ENCODE measurements around the gene WDR88. TPM values are rescaled to one million over a fixed set of nuclear protein-coding genes. Genes with fewer than 3 reads are reported as not detected.

Gene WDR88
- total and polyA plus RNA-seq, 10 of the 15 experiments (the other 5 are each of a cell fraction or from before 2014, with no cell fraction given): 0.19 to 0.34 TPM; not detected in 8

DNA sequence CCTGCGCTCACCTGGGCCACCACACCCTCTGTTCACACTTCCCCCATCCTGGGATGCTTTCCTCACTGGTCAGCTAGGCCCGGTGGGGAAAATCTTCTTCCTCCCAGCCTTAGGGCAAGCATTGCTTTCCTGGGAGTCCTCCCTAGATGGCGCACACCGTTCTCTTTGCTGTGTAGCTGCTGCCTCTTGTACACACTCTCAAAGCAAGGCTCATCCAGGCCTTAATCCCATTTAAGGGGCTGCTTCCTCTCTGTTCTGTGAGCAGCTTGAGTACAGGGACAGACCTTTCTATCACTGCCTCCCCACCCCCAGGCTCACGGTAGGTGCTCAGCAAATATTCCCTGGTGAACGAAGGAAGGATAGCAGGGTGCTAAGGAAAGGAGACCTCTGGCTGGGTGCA is 82.7 kb downstream of the WDR88 start:
- WGBS (ENCODE audit: insufficient coverage, insufficient replicate concordance, low lambda C conversion rate, missing lambda C conversion rate): 68% methylated on average over 6 of the region's 6 CpGs
- intact Hi-C loops (cut with micrococcal nuclease; ENCODE audit: unreplicated experiment): no loop called here

DNA sequence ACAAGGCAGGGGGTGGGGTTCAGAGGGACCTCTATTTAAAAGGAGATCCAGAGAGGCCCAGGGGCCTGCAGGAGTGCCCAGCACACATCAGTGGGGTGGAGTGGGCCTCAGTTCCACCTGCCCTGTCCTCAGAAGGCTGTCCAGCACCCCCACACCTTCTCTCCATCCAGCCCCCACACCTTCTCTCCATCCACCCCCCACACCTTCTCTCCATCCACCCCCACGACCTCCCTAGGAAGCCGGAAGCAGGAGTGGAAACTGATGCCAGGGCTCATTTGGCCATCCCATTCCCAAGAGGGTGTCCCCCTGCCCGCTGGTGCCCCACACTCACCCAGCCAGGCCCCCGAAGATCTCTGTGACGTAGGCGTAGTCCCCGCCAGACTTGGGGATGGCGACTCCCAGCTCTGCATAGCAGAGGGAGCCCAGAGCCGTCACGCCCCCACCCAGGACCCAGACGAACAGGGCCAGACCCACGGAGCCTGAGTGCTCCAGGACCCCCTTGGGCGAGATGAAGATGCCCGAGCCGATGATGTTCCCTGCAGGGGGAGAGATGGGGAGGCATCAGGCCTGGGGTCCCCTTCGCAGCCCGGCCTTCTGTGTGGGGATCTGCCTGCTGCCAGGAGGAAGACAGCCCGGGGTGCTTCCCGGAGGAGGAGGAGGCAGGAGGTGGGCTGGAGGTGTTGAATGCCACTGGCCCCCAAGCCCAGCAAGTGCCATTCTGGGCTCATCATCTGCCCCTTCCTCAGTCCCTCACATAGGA is 83.7 kb downstream of the WDR88 start:
- Histone ChIP-seq H3K36me3 (ENCODE audit: control insufficient read depth in 2 of 2, insufficient read depth in 2 of 2, low read length in 1 of 2) (no peaks in the 10 kb centered on the region), H3K79me2 (ENCODE audit: control insufficient read depth, insufficient read depth, low read length) (no peaks in the 10 kb centered on the region), H3K4me3 (no peak overlapping the region), H3K4me2 (ENCODE audit: control insufficient read depth, insufficient read depth) (no peak overlapping the region), H3K27ac (ENCODE audit: control insufficient read depth, insufficient read depth) (no peak overlapping the region), H3K27me3 (replicated peaks in 1 of 2; ENCODE audit: control insufficient read depth in 2 of 2, insufficient read depth in 2 of 2, low read length in 1 of 2) (peaks cover 0 to 1% of the 10 kb centered on the region in 2 experiments; a peak in 3 of 4 replicates), H3K9ac (ENCODE audit: control insufficient read depth, insufficient read depth, low read length) (no peak overlapping the region), H2AFZ (ENCODE audit: control insufficient read depth, low read depth, low read length) (no peak overlapping the region), H3K9me3 (replicated peaks; ENCODE audit: control insufficient read depth, insufficient read depth, low read length) (no peaks in the 10 kb centered on the region), H4K20me1 (ENCODE audit: control insufficient read depth, insufficient read depth) (no peaks in the 10 kb centered on the region), H3K4me1 (ENCODE audit: control insufficient read depth, insufficient read depth, low read length) (no peaks in the 10 kb centered on the region)
- in situ Hi-C loops (cut with MboI) (no loop called here), intact Hi-C loops (cut with micrococcal nuclease; ENCODE audit: unreplicated experiment) (no loop called here)
- 24% methylated on average over 17 of the region's 19 CpGs for WGBS (ENCODE audit: insufficient coverage, insufficient replicate concordance, low lambda C conversion rate, missing lambda C conversion rate)
- SMC1A ChIA-PET (ENCODE audit: uncharacterized antibody, unreplicated experiment): no interaction called here
- RAD21 ChIA-PET (ENCODE audit: unreplicated experiment): no interaction called here
- CTCF ChIA-PET: interaction anchor here (0.6 kb wide), 1 partner anchor 1190 kb away, joined by 3 read pairs; no protein-coding TSS in a partner anchor
- no TSS peak for BruUV-seq (replicated peaks)
- ATAC-seq (no peak), FAIRE-seq (no peak), DNase-seq (ENCODE audit: low read depth, low spot score) (no peak)
- POLR2A ChIA-PET: no interaction called here
- no peak for TF ChIP-seq NFIC (IDR thresholded peaks at IDR 0.05; ENCODE audit: low read depth, low read length)
- TF ChIP-seq SMAD5 (IDR thresholded peaks at IDR 0.05; ENCODE audit: low read depth): no peak
- no peak for TF ChIP-seq ZZZ3 (IDR thresholded peaks at IDR 0.05; ENCODE audit: control insufficient read depth, insufficient read length, low read depth)
- TF ChIP-seq, protein P1, sequence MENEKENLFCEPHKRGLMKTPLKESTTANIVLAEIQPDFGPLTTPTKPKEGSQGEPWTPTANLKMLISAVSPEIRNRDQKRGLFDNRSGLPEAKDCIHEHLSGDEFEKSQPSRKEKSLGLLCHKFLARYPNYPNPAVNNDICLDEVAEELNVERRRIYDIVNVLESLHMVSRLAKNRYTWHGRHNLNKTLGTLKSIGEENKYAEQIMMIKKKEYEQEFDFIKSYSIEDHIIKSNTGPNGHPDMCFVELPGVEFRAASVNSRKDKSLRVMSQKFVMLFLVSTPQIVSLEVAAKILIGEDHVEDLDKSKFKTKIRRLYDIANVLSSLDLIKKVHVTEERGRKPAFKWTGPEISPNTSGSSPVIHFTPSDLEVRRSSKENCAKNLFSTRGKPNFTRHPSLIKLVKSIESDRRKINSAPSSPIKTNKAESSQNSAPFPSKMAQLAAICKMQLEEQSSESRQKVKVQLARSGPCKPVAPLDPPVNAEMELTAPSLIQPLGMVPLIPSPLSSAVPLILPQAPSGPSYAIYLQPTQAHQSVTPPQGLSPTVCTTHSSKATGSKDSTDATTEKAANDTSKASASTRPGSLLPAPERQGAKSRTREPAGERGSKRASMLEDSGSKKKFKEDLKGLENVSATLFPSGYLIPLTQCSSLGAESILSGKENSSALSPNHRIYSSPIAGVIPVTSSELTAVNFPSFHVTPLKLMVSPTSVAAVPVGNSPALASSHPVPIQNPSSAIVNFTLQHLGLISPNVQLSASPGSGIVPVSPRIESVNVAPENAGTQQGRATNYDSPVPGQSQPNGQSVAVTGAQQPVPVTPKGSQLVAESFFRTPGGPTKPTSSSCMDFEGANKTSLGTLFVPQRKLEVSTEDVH (IDR thresholded peaks at IDR 0.05; ENCODE audit: low read depth, partially characterized antibody): no peak
- TF ChIP-seq DPF2 (IDR thresholded peaks at IDR 0.05): no peak

More for the DNA sequence above, 82.7 kb downstream of the WDR88 start:
- DNase-seq (ENCODE audit: low read depth, low spot score) (no peak), ATAC-seq (no peak), FAIRE-seq (no peak)
- Histone ChIP-seq H4K20me1 (ENCODE audit: control insufficient read depth, insufficient read depth) (no peaks in the 10 kb centered on the region), H3K9ac (ENCODE audit: control insufficient read depth, insufficient read depth, low read length) (no peak overlapping the region), H3K4me2 (ENCODE audit: control insufficient read depth, insufficient read depth) (no peak overlapping the region), H3K79me2 (ENCODE audit: control insufficient read depth, insufficient read depth, low read length) (no peaks in the 10 kb centered on the region), H3K9me3 (replicated peaks; ENCODE audit: control insufficient read depth, insufficient read depth, low read length) (no peaks in the 10 kb centered on the region), H3K4me3 (no peak overlapping the region), H3K27me3 (replicated peaks in 1 of 2; ENCODE audit: control insufficient read depth in 2 of 2, insufficient read depth in 2 of 2, low read length in 1 of 2) (no peaks in the 10 kb centered on the region; a peak in 3 of 4 replicates), H2AFZ (ENCODE audit: control insufficient read depth, low read depth, low read length) (no peak overlapping the region), H3K27ac (ENCODE audit: control insufficient read depth, insufficient read depth) (no peak overlapping the region), H3K4me1 (ENCODE audit: control insufficient read depth, insufficient read depth, low read length) (no peaks in the 10 kb centered on the region), H3K36me3 (ENCODE audit: control insufficient read depth in 2 of 2, insufficient read depth in 2 of 2, low read length in 1 of 2) (no peaks in the 10 kb centered on the region)
- ChIA-PET POLR2A (no interaction called here), CTCF (no interaction called here), SMC1A (ENCODE audit: uncharacterized antibody, unreplicated experiment) (no interaction called here), RAD21 (ENCODE audit: unreplicated experiment) (no interaction called here)
- in situ Hi-C loops (cut with MboI): no loop called here
- BruUV-seq (replicated peaks): no TSS peak
- TF ChIP-seq, protein P2, sequence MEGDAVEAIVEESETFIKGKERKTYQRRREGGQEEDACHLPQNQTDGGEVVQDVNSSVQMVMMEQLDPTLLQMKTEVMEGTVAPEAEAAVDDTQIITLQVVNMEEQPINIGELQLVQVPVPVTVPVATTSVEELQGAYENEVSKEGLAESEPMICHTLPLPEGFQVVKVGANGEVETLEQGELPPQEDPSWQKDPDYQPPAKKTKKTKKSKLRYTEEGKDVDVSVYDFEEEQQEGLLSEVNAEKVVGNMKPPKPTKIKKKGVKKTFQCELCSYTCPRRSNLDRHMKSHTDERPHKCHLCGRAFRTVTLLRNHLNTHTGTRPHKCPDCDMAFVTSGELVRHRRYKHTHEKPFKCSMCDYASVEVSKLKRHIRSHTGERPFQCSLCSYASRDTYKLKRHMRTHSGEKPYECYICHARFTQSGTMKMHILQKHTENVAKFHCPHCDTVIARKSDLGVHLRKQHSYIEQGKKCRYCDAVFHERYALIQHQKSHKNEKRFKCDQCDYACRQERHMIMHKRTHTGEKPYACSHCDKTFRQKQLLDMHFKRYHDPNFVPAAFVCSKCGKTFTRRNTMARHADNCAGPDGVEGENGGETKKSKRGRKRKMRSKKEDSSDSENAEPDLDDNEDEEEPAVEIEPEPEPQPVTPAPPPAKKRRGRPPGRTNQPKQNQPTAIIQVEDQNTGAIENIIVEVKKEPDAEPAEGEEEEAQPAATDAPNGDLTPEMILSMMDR (IDR thresholded peaks at IDR 0.05 in 2 of 3, conservative IDR thresholded peaks at IDR 0.05 in 1 of 3; ENCODE audit: control insufficient read depth in 2 of 3, extremely low read depth in 1 of 3, insufficient read depth in 1 of 3, low read depth in 3 of 3, low read length in 3 of 3): peak in 1 of 3 experiments; percentile 3; a peak in 1 of 6 replicates
- TF ChIP-seq ZNF24 (IDR thresholded peaks at IDR 0.05): no peak

Data from GM12878 (cell line).